ENCODE results near the gene ACTA2.

ACTA2 gene

GRCh38 chr10:88896372-88896993, 56.1 kb downstream of the ACTA2 start:
- no peaks in the 10 kb centered on the region for H3K9me3 ChIP-seq (ENCODE audit: control insufficient read depth, low read length)
- H3K4me3 ChIP-seq (ENCODE audit: low read depth, low read length) = no peak overlapping the region
- peaks cover 13% of the 10 kb centered on the region for H3K4me1 ChIP-seq
- H2AFZ ChIP-seq = no peak overlapping the region
- no peak overlapping the region for H3K9ac ChIP-seq
- H3K27me3 ChIP-seq (ENCODE audit: control insufficient read depth, insufficient read depth, low read length) = no peaks in the 10 kb centered on the region
- no peak overlapping the region for H3K4me2 ChIP-seq (ENCODE audit: low read length)
- TF ChIP-seq, protein P1, sequence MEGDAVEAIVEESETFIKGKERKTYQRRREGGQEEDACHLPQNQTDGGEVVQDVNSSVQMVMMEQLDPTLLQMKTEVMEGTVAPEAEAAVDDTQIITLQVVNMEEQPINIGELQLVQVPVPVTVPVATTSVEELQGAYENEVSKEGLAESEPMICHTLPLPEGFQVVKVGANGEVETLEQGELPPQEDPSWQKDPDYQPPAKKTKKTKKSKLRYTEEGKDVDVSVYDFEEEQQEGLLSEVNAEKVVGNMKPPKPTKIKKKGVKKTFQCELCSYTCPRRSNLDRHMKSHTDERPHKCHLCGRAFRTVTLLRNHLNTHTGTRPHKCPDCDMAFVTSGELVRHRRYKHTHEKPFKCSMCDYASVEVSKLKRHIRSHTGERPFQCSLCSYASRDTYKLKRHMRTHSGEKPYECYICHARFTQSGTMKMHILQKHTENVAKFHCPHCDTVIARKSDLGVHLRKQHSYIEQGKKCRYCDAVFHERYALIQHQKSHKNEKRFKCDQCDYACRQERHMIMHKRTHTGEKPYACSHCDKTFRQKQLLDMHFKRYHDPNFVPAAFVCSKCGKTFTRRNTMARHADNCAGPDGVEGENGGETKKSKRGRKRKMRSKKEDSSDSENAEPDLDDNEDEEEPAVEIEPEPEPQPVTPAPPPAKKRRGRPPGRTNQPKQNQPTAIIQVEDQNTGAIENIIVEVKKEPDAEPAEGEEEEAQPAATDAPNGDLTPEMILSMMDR (IDR thresholded peaks at IDR 0.05) = no peak
- H3K79me2 ChIP-seq = no peaks in the 10 kb centered on the region
- H3K36me3 ChIP-seq (ENCODE audit: control insufficient read depth, insufficient read depth, low read length) = no peaks in the 10 kb centered on the region
- H3K27ac ChIP-seq = no peak overlapping the region

- H3K9me3 ChIP-seq (ENCODE audit: control insufficient read depth, low read length) = no peaks in the 10 kb centered on the region
- no peak overlapping the region for H3K9ac ChIP-seq
- H3K4me3 ChIP-seq (ENCODE audit: low read depth, low read length) = no peak overlapping the region
- H3K4me2 ChIP-seq (ENCODE audit: low read length) = no peak overlapping the region
- H3K27ac ChIP-seq = no peak overlapping the region
- TF ChIP-seq, protein P1 (IDR thresholded peaks at IDR 0.05) = no peak
- no peak overlapping the region for H2AFZ ChIP-seq
- H3K36me3 ChIP-seq (ENCODE audit: control insufficient read depth, insufficient read depth, low read length) = no peaks in the 10 kb centered on the region
- peaks cover 13% of the 10 kb centered on the region for H3K4me1 ChIP-seq
- H3K79me2 ChIP-seq = no peaks in the 10 kb centered on the region
- H3K27me3 ChIP-seq (ENCODE audit: control insufficient read depth, insufficient read depth, low read length) = no peaks in the 10 kb centered on the region
Observed at GRCh38 chr10:88895250-88895649, 57.3 kb downstream of the ACTA2 start.

DNA sequence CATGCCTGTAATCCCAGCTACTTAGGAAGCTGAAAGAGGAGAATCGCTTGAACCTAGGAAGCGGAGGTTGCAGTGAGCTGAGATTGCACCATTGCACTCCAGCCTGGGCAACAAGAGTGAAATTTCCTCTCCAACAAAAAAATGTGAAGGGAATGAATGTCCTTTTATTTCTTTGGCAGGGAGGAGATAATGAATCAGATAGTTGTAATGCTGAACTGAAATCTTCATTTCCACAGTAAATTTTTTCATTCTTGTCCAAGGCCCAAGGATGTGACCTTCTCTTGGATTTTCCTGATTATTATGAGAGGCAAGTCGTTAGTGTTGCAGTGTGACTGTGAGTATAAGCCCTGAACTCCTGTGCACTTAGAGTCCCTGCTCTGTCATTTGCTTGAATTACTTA, 59.0 kb downstream of the ACTA2 start:
- TF ChIP-seq, protein P1 (IDR thresholded peaks at IDR 0.05) = no peak
- Histone ChIP-seq H3K9me3 (ENCODE audit: control insufficient read depth, low read length) (no peaks in the 10 kb centered on the region), H3K36me3 (ENCODE audit: control insufficient read depth, insufficient read depth, low read length) (no peaks in the 10 kb centered on the region), H2AFZ (no peak overlapping the region), H3K4me2 (ENCODE audit: low read length) (no peak overlapping the region), H3K27ac (no peak overlapping the region), H3K4me1 (peaks cover 13% of the 10 kb centered on the region), H3K4me3 (ENCODE audit: low read depth, low read length) (no peak overlapping the region), H3K9ac (no peak overlapping the region), H3K79me2 (no peaks in the 10 kb centered on the region), H3K27me3 (ENCODE audit: control insufficient read depth, insufficient read depth, low read length) (no peaks in the 10 kb centered on the region)

- Histone ChIP-seq H3K79me2 (no peaks in the 10 kb centered on the region), H3K9me3 (ENCODE audit: control insufficient read depth, low read length) (no peaks in the 10 kb centered on the region), H3K4me2 (ENCODE audit: low read length) (no peak overlapping the region), H2AFZ (no peak overlapping the region), H3K4me1 (peaks cover 9% of the 10 kb centered on the region), H3K4me3 (ENCODE audit: low read depth, low read length) (no peak overlapping the region), H3K27ac (no peak overlapping the region), H3K9ac (no peak overlapping the region), H3K36me3 (ENCODE audit: control insufficient read depth, insufficient read depth, low read length) (no peaks in the 10 kb centered on the region), H3K27me3 (ENCODE audit: control insufficient read depth, insufficient read depth, low read length) (no peaks in the 10 kb centered on the region)
- TF ChIP-seq, protein P1 (IDR thresholded peaks at IDR 0.05) = no peak
Observed at GRCh38 chr10:88892222-88892967, 60.2 kb downstream of the ACTA2 start.
